Liver (tissue), 9 donors: ENCODE results near the gene ANKLE1. TPM values are rescaled to one million over a fixed set of nuclear protein-coding genes. Genes with fewer than 3 reads are reported as not detected.

ENCODE experiments used
- DNase-seq: peaks from one replicate; pipeline ENCODE4 v3.0.0-alpha.2; 2017; ENCODE audit warnings: low spot score
- H3K27ac ChIP-seq, 2 donors: one replicate each; pipeline ENCODE4 v1.7.0; 2013; ENCODE audit warnings: inconsistent platforms in 2 of 2, low read length in 2 of 2, control low read depth in 1 of 2, low read depth in 1 of 2, mild to moderate bottlenecking in 1 of 2
- H3K27me3 ChIP-seq, 4 donors: one replicate each; pipeline versions ENCODE4 v1.6.1 to v1.7.0; 2013; ENCODE audit warnings: low read length in 3 of 4, inconsistent platforms in 1 of 4, mild to moderate bottlenecking in 1 of 4, moderate library complexity in 1 of 4; ENCODE audit not compliant: control insufficient read depth in 4 of 4, insufficient read depth in 4 of 4
- H3K36me3 ChIP-seq, 4 donors: one replicate each; pipeline versions ENCODE4 v1.6.1 to v1.7.0; 2013; ENCODE audit warnings: low read length in 3 of 4, mild to moderate bottlenecking in 3 of 4, low read depth in 1 of 4, moderate library complexity in 1 of 4; ENCODE audit not compliant: control insufficient read depth in 4 of 4, insufficient read depth in 3 of 4
- H3K4me1 ChIP-seq, 4 donors: one replicate each; pipeline versions ENCODE4 v1.6.1 to v1.7.0; 2013; ENCODE audit warnings: low read length in 3 of 4, mild to moderate bottlenecking in 3 of 4, moderate library complexity in 1 of 4; ENCODE audit not compliant: control insufficient read depth in 4 of 4, insufficient read depth in 4 of 4
- H3K4me3 ChIP-seq, 3 donors: one replicate each; pipeline versions ENCODE4 v1.6.1 to v1.7.0; 2013; ENCODE audit warnings: low read length in 3 of 3, control low read depth in 1 of 3, low read depth in 1 of 3, mild to moderate bottlenecking in 1 of 3
- H3K9ac ChIP-seq, 2 donors: one replicate each; pipeline ENCODE4 v1.7.0; 2013; ENCODE audit warnings: low read length in 2 of 2, mild to moderate bottlenecking in 2 of 2, moderate library complexity in 2 of 2, control low read depth in 1 of 2, low read depth in 1 of 2
- H3K9me3 ChIP-seq, 4 donors: one replicate each; pipeline versions ENCODE4 v1.6.1 to v1.7.0; 2013; ENCODE audit warnings: low read length in 3 of 4; ENCODE audit not compliant: control insufficient read depth in 4 of 4
- EGR1 ChIP-seq, 2 donors: IDR thresholded peaks; 2 replicates each; pipeline ENCODE4 v1.6.1; 2016 to 2018; ENCODE audit warnings: antibody characterized with exemption in 2 of 2, low read depth in 2 of 2
- FOXA1 ChIP-seq: IDR thresholded peaks from 2 replicates; pipeline ENCODE4 v1.6.1; 2016; ENCODE audit warnings: antibody characterized with exemption
- FOXA2 ChIP-seq: IDR thresholded peaks from 2 replicates; pipeline ENCODE4 v1.6.1; 2016; ENCODE audit warnings: antibody characterized with exemption
- GABPA ChIP-seq, 2 donors: IDR thresholded peaks in 1 of 2; conservative IDR thresholded peaks in 1 of 2; 2 replicates each; pipeline ENCODE4 v1.6.1; 2016; ENCODE audit warnings: antibody characterized with exemption in 2 of 2, mild to moderate bottlenecking in 1 of 2, moderate library complexity in 1 of 2
- HNF4A ChIP-seq, 2 donors: conservative IDR thresholded peaks; 2 replicates each; pipeline ENCODE4 v1.6.1; 2016; ENCODE audit warnings: antibody characterized with exemption in 2 of 2, mild to moderate bottlenecking in 2 of 2
- JUND ChIP-seq, 2 donors: IDR thresholded peaks; 2 replicates each; pipeline ENCODE4 v1.6.1; 2016; ENCODE audit warnings: antibody characterized with exemption in 2 of 2
- RAD21 ChIP-seq, 2 donors: IDR thresholded peaks; 2 replicates each; pipeline ENCODE4 v1.6.1; 2016; ENCODE audit warnings: antibody characterized with exemption in 2 of 2, mild to moderate bottlenecking in 2 of 2
- RXRA ChIP-seq, 2 donors: IDR thresholded peaks; 2 replicates each; pipeline ENCODE4 v1.6.1; 2017 to 2018; ENCODE audit warnings: antibody characterized with exemption in 2 of 2, mild to moderate bottlenecking in 1 of 2
- SP1 ChIP-seq: IDR thresholded peaks from 2 replicates; pipeline ENCODE4 v1.6.1; 2018; ENCODE audit warnings: antibody characterized with exemption, mild to moderate bottlenecking
- TAF1 ChIP-seq: conservative IDR thresholded peaks from 2 replicates; pipeline ENCODE4 v1.6.1; 2016; ENCODE audit warnings: antibody characterized with exemption, mild to moderate bottlenecking
- YY1 ChIP-seq: IDR thresholded peaks from 2 replicates; pipeline ENCODE4 v1.6.1; 2016; ENCODE audit warnings: antibody characterized with exemption, mild to moderate bottlenecking
- WGBS: extraction: QIAGEN DNeasy Blood & Tissue Kit; methylation state at CpG from one replicate; pipeline ENCODE4 v1.1.7; 2013; 5-methylcytosine and 5-hydroxymethylcytosine counted together
- polyA plus RNA-seq, 2 donors: library from polyadenylated mRNA; stranded (reverse) in 1 of 2; unstranded in 1 of 2; fragments of 200-250 nt in 1 of 2; fragments of >200 nt in 1 of 2; fragmentation: Nextera tagmentation in 1 of 2; extraction: Ambion mirVana in 1 of 2; gene quantifications; one replicate each; pipeline versions ENCODE4 v1.2.1 to v1.2.3, GENCODE V29; 2013 to 2015
- total RNA-seq, 2 donors: library from RNA; depleted of rRNA; stranded (reverse); fragments of >200 nt; gene quantifications; one replicate each; pipeline ENCODE4 v1.2.3, GENCODE V29; 2014
- TF ChIP-seq, protein P1 (sequence below): IDR thresholded peaks from 2 replicates; pipeline ENCODE4 v1.6.1; 2016; ENCODE audit warnings: antibody characterized with exemption
- TF ChIP-seq, protein P2 (sequence below): IDR thresholded peaks from 2 replicates; pipeline ENCODE4 v1.6.1; 2016; ENCODE audit warnings: antibody characterized with exemption
- TF ChIP-seq, protein P3 (sequence below): IDR thresholded peaks from 2 replicates; pipeline ENCODE4 v1.6.1; 2016; ENCODE audit warnings: antibody characterized with exemption
- TF ChIP-seq, protein P4 (sequence below): fragments of 150-350 bp; IDR thresholded peaks from 2 replicates; pipeline ENCODE4 v1.5.1; 2017; ENCODE audit warnings: improper control_type of control experiment, low read depth, low read length; ENCODE audit not compliant: missing input control
- TF ChIP-seq, protein P5 (sequence below): IDR thresholded peaks from 2 replicates; pipeline ENCODE4 v1.6.1; 2016; ENCODE audit warnings: antibody characterized with exemption, mild to moderate bottlenecking
- donor health status: healthy.
- donor health status: healthy.
- donor health status: healthy.
- donor health status: healthy.
- donor health status: healthy.

Gene ANKLE1
- total and polyA plus RNA-seq, 4 donors = 0.10 to 43.2 (median 0.29) TPM

DNA sequence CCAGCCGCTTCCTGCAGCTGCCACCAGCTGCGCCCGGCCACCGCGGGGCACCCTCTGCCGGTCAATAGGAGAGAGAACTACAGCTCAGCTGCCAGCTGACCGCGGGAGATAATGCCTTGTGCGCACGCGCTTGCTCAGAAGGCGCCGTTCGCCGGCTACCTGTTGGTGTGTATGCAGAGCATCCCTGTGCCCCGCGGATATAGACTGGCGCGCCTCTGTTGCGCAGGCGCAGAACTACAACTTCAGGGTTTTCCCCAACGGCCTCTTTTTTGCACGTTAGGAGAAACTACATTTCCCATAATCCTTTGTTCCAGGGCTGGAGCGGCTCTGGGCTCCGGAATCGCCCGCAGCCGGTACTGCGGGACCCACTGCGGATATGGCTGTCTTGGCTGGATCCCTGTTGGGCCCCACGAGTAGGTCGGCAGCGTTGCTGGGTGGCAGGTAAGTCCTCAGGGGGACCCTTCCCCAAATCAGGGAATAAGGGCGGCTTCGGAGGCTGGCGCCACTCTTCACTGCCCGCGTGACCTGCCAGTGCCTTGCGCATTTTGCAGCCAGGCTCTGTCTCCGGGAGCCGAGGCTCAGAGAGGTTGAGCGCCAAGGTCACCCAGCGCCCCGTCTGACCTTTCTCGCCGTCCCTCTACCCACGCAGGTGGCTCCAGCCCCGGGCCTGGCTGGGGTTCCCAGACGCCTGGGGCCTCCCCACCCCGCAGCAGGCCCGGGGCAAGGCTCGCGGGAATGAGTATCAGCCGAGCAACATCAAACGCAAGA, 24.0 kb downstream of the ANKLE1 start, which contains the start of gene MRPL34 (continued):
- TF ChIP-seq, protein P1, sequence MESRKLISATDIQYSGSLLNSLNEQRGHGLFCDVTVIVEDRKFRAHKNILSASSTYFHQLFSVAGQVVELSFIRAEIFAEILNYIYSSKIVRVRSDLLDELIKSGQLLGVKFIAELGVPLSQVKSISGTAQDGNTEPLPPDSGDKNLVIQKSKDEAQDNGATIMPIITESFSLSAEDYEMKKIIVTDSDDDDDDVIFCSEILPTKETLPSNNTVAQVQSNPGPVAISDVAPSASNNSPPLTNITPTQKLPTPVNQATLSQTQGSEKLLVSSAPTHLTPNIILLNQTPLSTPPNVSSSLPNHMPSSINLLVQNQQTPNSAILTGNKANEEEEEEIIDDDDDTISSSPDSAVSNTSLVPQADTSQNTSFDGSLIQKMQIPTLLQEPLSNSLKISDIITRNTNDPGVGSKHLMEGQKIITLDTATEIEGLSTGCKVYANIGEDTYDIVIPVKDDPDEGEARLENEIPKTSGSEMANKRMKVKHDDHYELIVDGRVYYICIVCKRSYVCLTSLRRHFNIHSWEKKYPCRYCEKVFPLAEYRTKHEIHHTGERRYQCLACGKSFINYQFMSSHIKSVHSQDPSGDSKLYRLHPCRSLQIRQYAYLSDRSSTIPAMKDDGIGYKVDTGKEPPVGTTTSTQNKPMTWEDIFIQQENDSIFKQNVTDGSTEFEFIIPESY = peak; percentile 66
- peak in 1 of 2 donors; percentile 3 for TF ChIP-seq RXRA (IDR thresholded peaks at IDR 0.05)
- TF ChIP-seq, protein P2, sequence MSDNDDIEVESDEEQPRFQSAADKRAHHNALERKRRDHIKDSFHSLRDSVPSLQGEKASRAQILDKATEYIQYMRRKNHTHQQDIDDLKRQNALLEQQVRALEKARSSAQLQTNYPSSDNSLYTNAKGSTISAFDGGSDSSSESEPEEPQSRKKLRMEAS = peak; percentile 58

DNA sequence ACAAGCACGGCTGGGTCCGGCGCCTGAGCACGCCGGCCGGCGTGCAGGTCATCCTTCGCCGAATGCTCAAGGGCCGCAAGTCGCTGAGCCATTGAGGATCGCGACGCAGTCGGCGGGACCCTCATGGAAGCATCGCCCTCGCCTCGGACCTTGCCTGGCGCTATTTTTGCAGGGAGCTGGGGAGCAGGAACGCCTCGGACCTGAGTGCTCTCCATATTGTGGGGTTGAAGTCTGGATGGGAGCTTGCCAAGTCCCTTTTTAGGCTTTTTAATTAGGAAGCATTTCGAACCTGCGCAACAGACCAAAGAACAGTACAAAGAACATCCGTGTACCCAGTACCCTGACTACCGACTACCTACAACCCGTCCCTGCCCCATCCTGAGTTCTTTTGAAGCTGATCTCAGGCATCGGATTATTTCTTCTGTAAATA, 24.6 kb downstream of the ANKLE1 start:
- no peak for TF ChIP-seq RXRA (IDR thresholded peaks at IDR 0.05)
- TF ChIP-seq, protein P3, sequence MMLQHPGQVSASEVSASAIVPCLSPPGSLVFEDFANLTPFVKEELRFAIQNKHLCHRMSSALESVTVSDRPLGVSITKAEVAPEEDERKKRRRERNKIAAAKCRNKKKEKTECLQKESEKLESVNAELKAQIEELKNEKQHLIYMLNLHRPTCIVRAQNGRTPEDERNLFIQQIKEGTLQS = no peak
- TF ChIP-seq HNF4A (conservative IDR thresholded peaks at IDR 0.05) = peak; percentile 80 to 85
- TF ChIP-seq JUND (IDR thresholded peaks at IDR 0.05) = no peak
- TF ChIP-seq YY1 = peak; percentile 11
- TF ChIP-seq, protein P2 = no peak
- TF ChIP-seq, protein P4, sequence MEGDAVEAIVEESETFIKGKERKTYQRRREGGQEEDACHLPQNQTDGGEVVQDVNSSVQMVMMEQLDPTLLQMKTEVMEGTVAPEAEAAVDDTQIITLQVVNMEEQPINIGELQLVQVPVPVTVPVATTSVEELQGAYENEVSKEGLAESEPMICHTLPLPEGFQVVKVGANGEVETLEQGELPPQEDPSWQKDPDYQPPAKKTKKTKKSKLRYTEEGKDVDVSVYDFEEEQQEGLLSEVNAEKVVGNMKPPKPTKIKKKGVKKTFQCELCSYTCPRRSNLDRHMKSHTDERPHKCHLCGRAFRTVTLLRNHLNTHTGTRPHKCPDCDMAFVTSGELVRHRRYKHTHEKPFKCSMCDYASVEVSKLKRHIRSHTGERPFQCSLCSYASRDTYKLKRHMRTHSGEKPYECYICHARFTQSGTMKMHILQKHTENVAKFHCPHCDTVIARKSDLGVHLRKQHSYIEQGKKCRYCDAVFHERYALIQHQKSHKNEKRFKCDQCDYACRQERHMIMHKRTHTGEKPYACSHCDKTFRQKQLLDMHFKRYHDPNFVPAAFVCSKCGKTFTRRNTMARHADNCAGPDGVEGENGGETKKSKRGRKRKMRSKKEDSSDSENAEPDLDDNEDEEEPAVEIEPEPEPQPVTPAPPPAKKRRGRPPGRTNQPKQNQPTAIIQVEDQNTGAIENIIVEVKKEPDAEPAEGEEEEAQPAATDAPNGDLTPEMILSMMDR = no peak
- TF ChIP-seq SP1 = peak; percentile 33
- TF ChIP-seq, protein P5, sequence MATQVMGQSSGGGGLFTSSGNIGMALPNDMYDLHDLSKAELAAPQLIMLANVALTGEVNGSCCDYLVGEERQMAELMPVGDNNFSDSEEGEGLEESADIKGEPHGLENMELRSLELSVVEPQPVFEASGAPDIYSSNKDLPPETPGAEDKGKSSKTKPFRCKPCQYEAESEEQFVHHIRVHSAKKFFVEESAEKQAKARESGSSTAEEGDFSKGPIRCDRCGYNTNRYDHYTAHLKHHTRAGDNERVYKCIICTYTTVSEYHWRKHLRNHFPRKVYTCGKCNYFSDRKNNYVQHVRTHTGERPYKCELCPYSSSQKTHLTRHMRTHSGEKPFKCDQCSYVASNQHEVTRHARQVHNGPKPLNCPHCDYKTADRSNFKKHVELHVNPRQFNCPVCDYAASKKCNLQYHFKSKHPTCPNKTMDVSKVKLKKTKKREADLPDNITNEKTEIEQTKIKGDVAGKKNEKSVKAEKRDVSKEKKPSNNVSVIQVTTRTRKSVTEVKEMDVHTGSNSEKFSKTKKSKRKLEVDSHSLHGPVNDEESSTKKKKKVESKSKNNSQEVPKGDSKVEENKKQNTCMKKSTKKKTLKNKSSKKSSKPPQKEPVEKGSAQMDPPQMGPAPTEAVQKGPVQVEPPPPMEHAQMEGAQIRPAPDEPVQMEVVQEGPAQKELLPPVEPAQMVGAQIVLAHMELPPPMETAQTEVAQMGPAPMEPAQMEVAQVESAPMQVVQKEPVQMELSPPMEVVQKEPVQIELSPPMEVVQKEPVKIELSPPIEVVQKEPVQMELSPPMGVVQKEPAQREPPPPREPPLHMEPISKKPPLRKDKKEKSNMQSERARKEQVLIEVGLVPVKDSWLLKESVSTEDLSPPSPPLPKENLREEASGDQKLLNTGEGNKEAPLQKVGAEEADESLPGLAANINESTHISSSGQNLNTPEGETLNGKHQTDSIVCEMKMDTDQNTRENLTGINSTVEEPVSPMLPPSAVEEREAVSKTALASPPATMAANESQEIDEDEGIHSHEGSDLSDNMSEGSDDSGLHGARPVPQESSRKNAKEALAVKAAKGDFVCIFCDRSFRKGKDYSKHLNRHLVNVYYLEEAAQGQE = peak; percentile 60
- TF ChIP-seq GABPA (IDR thresholded peaks at IDR 0.05 in 1 of 2, conservative IDR thresholded peaks at IDR 0.05 in 1 of 2) = no peak
- TF ChIP-seq FOXA2 = no peak
- TF ChIP-seq EGR1 (IDR thresholded peaks at IDR 0.05; ENCODE audit: low read depth in 2 of 2) = no peak
- TF ChIP-seq RAD21 (IDR thresholded peaks at IDR 0.05) = no peak
- no peak for TF ChIP-seq FOXA1
- TF ChIP-seq, protein P1 = no peak
- peak; percentile 41 for TF ChIP-seq TAF1
- WGBS = 4% methylated on average over 28 of the region's 28 CpGs
- Histone ChIP-seq H3K27ac (peak overlapping the region; percentile 88 to 93), H3K4me1 (peaks cover 10 to 61% (median 48%) of the 10 kb centered on the region in 4 donors), H3K9me3 (no peaks in the 10 kb centered on the region), H3K36me3 (no peaks in the 10 kb centered on the region), H3K9ac (peak overlapping the region; percentile 68 to 79), H3K4me3 (peak overlapping the region; percentile 78 to 94 (median 81)), H3K27me3 (no peaks in the 10 kb centered on the region)
- no peak for DNase-seq
